RWPE2 (cell line): Measurements from ENCODE around the gene COL28A1.

Experiments used
- ATAC-seq: fragments of 200-7000 bp; cut with Tn5 transposase; 3 replicates; pipeline ENCODE4 v1.9.1; 2021; ENCODE audit warnings: low read depth
- DNase-seq: peaks from one replicate; pipeline ENCODE4 v3.0.0-alpha.2; 2020; ENCODE audit warnings: low spot score
- H3K27ac ChIP-seq: fragments of 450-650 bp; 2 replicates; pipeline ENCODE4 v1.5.1; 2017; ENCODE audit warnings: mild to moderate bottlenecking; ENCODE audit not compliant: poor library complexity, severe bottlenecking
- H3K27me3 ChIP-seq: fragments of 250-450 bp; sonication (Bioruptor Pico); 2 replicates; pipeline ENCODE4 v1.5.1; 2021; ENCODE audit warnings: mild to moderate bottlenecking, moderate library complexity; ENCODE audit not compliant: insufficient read depth, poor library complexity, severe bottlenecking
- H3K36me3 ChIP-seq: fragments of 250-450 bp; sonication (Bioruptor Pico); 2 replicates; pipeline ENCODE4 v1.5.1; 2020; ENCODE audit warnings: low read depth, mild to moderate bottlenecking, moderate library complexity
- H3K4me1 ChIP-seq: fragments of 250-450 bp; sonication (Bioruptor Pico); 2 replicates; pipeline ENCODE4 v1.5.1; 2021; ENCODE audit warnings: mild to moderate bottlenecking, moderate library complexity; ENCODE audit not compliant: insufficient read depth, poor library complexity, severe bottlenecking
- H3K4me3 ChIP-seq: fragments of 250-450 bp; sonication (Bioruptor Pico); 2 replicates; pipeline ENCODE4 v1.5.1; 2021; ENCODE audit warnings: mild to moderate bottlenecking, moderate library complexity; ENCODE audit not compliant: severe bottlenecking
- H3K9me3 ChIP-seq: fragments of 250-450 bp; sonication (Bioruptor Pico); 2 replicates; pipeline ENCODE4 v1.5.1; 2021; ENCODE audit warnings: mild to moderate bottlenecking, moderate library complexity; ENCODE audit not compliant: severe bottlenecking
- CTCF ChIP-seq: fragments of 450-650 bp; IDR thresholded peaks from one replicate; pipeline ENCODE4 v1.5.1; 2017; ENCODE audit warnings: mild to moderate bottlenecking, moderate library complexity; ENCODE audit not compliant: poor library complexity, severe bottlenecking

COL28A1 gene

GRCh38 chr7:7375538-7375937 is 160.1 kb downstream of the COL28A1 start:
- no peak for TF ChIP-seq CTCF
- no peaks in the 10 kb centered on the region for H3K9me3 ChIP-seq
- no peaks in the 10 kb centered on the region for H3K27me3 ChIP-seq
- ATAC-seq (no peak), DNase-seq (no peak)
- H3K36me3 ChIP-seq: no peaks in the 10 kb centered on the region
- H3K4me3 ChIP-seq: no peak overlapping the region
- H3K4me1 ChIP-seq: no peaks in the 10 kb centered on the region
- H3K27ac ChIP-seq: no peak overlapping the region

- ATAC-seq: no peak
- DNase-seq: no peak
- no peaks in the 10 kb centered on the region for H3K9me3 ChIP-seq
- H3K4me3 ChIP-seq: no peak overlapping the region
- H3K27ac ChIP-seq: no peak overlapping the region
- no peaks in the 10 kb centered on the region for H3K4me1 ChIP-seq
- H3K36me3 ChIP-seq: no peaks in the 10 kb centered on the region; the same call in 1 of the 2 replicates
- no peak for TF ChIP-seq CTCF
- H3K27me3 ChIP-seq: no peaks in the 10 kb centered on the region
Measured at GRCh38 chr7:7370076-7370475, 165.6 kb downstream of the COL28A1 start.

- DNase-seq: no peak
- no peaks in the 10 kb centered on the region; the same call in 1 of the 2 replicates for H3K36me3 ChIP-seq
- peak; percentile 45; the same call in 1 of the 3 replicates for ATAC-seq
- no peak overlapping the region for H3K27ac ChIP-seq
- TF ChIP-seq CTCF: no peak
- H3K9me3 ChIP-seq: no peaks in the 10 kb centered on the region
- H3K4me1 ChIP-seq: no peaks in the 10 kb centered on the region
- H3K4me3 ChIP-seq: no peak overlapping the region
- no peaks in the 10 kb centered on the region for H3K27me3 ChIP-seq
Measured at GRCh38 chr7:7369134-7369533, 166.5 kb downstream of the COL28A1 start.

GRCh38 chr7:7354674-7355073 is 181.0 kb downstream of the COL28A1 start:
- ATAC-seq (no peak), DNase-seq (no peak)
- Histone ChIP-seq H3K9me3 (no peaks in the 10 kb centered on the region), H3K27ac (no peak overlapping the region), H3K4me3 (no peak overlapping the region), H3K36me3 (no peaks in the 10 kb centered on the region), H3K4me1 (no peaks in the 10 kb centered on the region), H3K27me3 (no peaks in the 10 kb centered on the region)
- no peak for TF ChIP-seq CTCF

GRCh38 chr7:7352845-7353244 is 182.8 kb downstream of the COL28A1 start:
- DNase-seq: no peak
- Histone ChIP-seq H3K27ac (no peak overlapping the region), H3K36me3 (no peaks in the 10 kb centered on the region), H3K4me1 (no peaks in the 10 kb centered on the region), H3K27me3 (no peaks in the 10 kb centered on the region), H3K9me3 (no peaks in the 10 kb centered on the region), H3K4me3 (no peak overlapping the region)
- TF ChIP-seq CTCF: peak; percentile 23
- peak; percentile 71 for ATAC-seq
